Fibroblast of mammary gland (primary cell): ENCODE measurements around the gene KRTAP5-2.

ENCODE experiments used
- DNase-seq: peaks from one replicate; pipeline ENCODE4 v3.0.0-alpha.2; 2010; ENCODE audit warnings: low read depth
- H3K4me3 ChIP-seq: 2 replicates; pipeline ENCODE4 v1.5.1; 2011; ENCODE audit warnings: low read depth, mild to moderate bottlenecking, low read length, moderate library complexity; ENCODE audit not compliant: control insufficient read depth
- CTCF ChIP-seq: conservative IDR thresholded peaks from 2 replicates; pipeline ENCODE4 v1.5.1; 2011; ENCODE audit warnings: low read depth, low read length, inconsistent platforms; ENCODE audit not compliant: control insufficient read depth, insufficient read depth

The KRTAP5-2 gene

GRCh38 chr11:1553808-1554594, 44.1 kb downstream of the KRTAP5-2 start:
- H3K4me3 ChIP-seq: no peak overlapping the region
- DNase-seq: no peak
- no peak for TF ChIP-seq CTCF

GRCh38 chr11:1549338-1550330, 48.5 kb downstream of the KRTAP5-2 start:
- TF ChIP-seq CTCF: no peak
- H3K4me3 ChIP-seq: no peak overlapping the region
- DNase-seq: no peak

- DNase-seq: peak; percentile 10
- no peak for TF ChIP-seq CTCF
- H3K4me3 ChIP-seq: no peak overlapping the region
Measured at GRCh38 chr11:1548221-1549070, 49.6 kb downstream of the KRTAP5-2 start.

- H3K4me3 ChIP-seq: no peak overlapping the region
- no peak for TF ChIP-seq CTCF
- no peak for DNase-seq
Measured at GRCh38 chr11:1547467-1548098, 50.5 kb downstream of the KRTAP5-2 start.
